WERI-Rb-1 (cell line): ENCODE measurements around the gene AGO3.

Source experiments
- DNase-seq: peaks from one replicate; pipeline ENCODE4 v3.0.0-alpha.2; 2020
- H3K27ac ChIP-seq: fragments of 250-450 bp; sonication (Bioruptor Pico); 2 replicates; pipeline ENCODE4 v1.5.1; 2020; ENCODE audit warnings: mild to moderate bottlenecking, moderate library complexity
- H3K27me3 ChIP-seq: fragments of 250-450 bp; sonication (Bioruptor Pico); 2 replicates; pipeline ENCODE4 v1.5.1; 2021; ENCODE audit warnings: mild to moderate bottlenecking, low read depth, moderate library complexity; ENCODE audit not compliant: insufficient read depth, severe bottlenecking
- H3K36me3 ChIP-seq: fragments of 250-450 bp; sonication (Bioruptor Pico); 2 replicates; pipeline ENCODE4 v1.5.1; 2020; ENCODE audit warnings: mild to moderate bottlenecking, moderate library complexity
- H3K4me3 ChIP-seq: 2 replicates; pipeline ENCODE4 v1.5.1; 2011; ENCODE audit warnings: low read depth, mild to moderate bottlenecking, control low read depth, low read length
- H3K9me3 ChIP-seq: fragments of 250-450 bp; sonication (Bioruptor Pico); 2 replicates; pipeline ENCODE4 v1.5.1; 2021; ENCODE audit warnings: mild to moderate bottlenecking, moderate library complexity; ENCODE audit not compliant: severe bottlenecking
- TF ChIP-seq, protein P1 (sequence below): IDR thresholded peaks from 2 replicates; pipeline ENCODE4 v1.5.1; 2011; ENCODE audit warnings: low read depth, mild to moderate bottlenecking, control low read depth, inconsistent platforms, low read length

The AGO3 gene

DNA sequence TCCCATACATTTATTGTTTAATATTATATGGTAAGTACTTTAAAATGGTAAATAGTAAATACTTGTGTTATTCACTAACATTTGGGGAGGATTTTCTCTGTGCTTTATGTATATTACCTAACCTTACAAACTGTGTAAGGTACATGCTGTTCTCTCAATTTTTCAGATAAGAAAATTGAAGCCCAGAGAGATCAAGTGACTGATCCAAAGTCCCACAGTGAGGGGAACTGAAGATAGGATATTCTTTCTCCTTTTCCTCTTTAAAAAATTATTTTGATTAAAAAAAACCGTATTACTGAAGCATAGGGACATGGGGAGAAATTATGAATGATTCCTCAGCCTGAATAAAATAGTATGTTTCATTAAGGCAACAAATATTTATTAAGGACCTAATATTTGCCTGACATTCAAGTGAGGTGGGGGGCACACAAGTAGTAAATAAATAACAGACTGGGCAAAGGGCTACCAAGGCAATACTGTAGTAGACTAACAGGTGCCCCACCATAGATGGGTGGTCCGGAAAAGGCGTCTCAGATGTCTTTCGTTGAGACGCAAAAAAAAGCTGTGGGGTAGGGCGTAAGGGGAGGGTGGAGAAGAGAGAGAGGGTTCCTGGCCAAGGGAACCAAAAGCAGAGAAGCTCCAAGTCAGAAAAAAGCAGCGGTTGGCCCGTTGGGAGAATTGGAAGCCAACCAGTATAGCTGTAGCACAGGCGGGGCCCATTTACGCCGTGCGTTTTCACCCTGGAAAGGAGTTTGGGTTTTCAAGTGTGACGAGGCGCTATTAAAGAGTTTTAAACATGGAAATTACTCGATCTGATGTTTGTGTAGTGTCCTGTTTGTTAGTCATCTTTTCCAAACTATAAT lies 944 bp upstream of the AGO3 start:
- Histone ChIP-seq H3K4me3 (peak overlapping the region; percentile 66), H3K27ac (peak overlapping the region; percentile 87), H3K36me3 (no peaks in the 10 kb centered on the region; the same call in 1 of the 2 replicates), H3K9me3 (no peaks in the 10 kb centered on the region), H3K27me3 (no peaks in the 10 kb centered on the region)
- TF ChIP-seq, protein P1, sequence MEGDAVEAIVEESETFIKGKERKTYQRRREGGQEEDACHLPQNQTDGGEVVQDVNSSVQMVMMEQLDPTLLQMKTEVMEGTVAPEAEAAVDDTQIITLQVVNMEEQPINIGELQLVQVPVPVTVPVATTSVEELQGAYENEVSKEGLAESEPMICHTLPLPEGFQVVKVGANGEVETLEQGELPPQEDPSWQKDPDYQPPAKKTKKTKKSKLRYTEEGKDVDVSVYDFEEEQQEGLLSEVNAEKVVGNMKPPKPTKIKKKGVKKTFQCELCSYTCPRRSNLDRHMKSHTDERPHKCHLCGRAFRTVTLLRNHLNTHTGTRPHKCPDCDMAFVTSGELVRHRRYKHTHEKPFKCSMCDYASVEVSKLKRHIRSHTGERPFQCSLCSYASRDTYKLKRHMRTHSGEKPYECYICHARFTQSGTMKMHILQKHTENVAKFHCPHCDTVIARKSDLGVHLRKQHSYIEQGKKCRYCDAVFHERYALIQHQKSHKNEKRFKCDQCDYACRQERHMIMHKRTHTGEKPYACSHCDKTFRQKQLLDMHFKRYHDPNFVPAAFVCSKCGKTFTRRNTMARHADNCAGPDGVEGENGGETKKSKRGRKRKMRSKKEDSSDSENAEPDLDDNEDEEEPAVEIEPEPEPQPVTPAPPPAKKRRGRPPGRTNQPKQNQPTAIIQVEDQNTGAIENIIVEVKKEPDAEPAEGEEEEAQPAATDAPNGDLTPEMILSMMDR, result no peak
- DNase-seq, result peak; percentile 18

DNA sequence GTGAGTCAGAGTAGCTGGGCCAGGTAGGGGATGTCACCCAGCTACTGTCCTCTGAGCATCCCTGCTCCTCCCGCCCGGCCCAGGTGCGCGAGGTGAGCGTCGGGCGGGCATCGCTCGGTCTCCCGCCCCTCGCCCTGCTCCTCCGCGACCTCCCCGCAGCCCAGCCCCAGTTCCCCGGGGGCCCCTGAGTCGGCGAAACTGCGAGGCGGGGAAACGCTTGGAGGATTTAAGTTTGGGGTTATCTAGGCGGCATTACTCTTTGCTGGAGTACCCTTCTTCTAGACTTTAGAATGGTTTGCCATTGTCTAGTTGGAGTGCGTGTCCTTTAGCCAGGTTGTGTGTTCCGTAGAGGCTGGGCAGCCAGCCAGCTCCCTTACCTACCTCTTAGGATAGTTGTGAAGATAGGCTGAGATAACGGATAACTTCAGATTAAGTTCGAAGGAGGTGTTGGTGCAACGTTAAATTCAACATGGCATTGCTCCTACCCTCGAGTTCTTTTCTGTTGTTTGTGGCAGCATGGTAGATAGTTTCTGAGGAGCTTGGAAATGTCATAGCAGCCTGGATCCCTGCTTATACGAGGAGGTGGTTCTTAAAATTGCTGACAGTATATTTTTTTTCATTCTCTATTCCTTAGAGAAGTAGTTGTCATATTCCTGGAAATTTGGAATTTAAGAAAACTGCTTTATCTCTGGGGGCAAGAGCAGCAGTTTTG lies 697 bp downstream of the AGO3 start:
- TF ChIP-seq, protein P1, result no peak
- H3K27ac ChIP-seq, result peak overlapping the region; percentile 87
- H3K36me3 ChIP-seq, result no peaks in the 10 kb centered on the region
- DNase-seq, result no peak
- H3K4me3 ChIP-seq, result peak overlapping the region; percentile 66
- no peaks in the 10 kb centered on the region for H3K27me3 ChIP-seq
- H3K9me3 ChIP-seq, result no peaks in the 10 kb centered on the region

DNA sequence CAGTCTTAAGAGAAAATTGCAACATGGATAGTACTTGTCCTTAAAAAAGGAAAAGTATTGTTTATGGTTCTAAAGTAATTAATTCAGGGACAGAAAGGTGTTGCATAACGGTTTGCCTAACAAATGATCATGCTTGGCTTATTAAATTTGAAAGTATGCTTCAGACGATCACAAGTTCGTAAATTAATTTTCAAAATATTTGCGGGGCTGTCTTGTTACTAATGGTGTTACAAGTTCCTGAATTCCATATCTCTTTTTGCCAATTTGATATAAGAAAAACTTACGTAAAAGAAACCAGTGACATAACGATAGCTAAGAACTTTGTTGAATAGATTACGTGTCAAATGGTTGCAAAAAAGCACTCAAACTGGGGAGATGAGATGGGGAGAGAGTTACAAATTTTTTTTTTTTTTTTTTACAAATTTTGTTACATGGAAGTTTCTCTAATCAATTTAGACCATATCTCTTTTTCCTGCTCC lies 1.3 kb downstream of the AGO3 start:
- TF ChIP-seq, protein P1, result no peak
- Histone ChIP-seq H3K27ac (no peak overlapping the region), H3K9me3 (no peaks in the 10 kb centered on the region), H3K4me3 (peak overlapping the region; percentile 66), H3K36me3 (no peaks in the 10 kb centered on the region), H3K27me3 (no peaks in the 10 kb centered on the region)
- no peak for DNase-seq

DNA sequence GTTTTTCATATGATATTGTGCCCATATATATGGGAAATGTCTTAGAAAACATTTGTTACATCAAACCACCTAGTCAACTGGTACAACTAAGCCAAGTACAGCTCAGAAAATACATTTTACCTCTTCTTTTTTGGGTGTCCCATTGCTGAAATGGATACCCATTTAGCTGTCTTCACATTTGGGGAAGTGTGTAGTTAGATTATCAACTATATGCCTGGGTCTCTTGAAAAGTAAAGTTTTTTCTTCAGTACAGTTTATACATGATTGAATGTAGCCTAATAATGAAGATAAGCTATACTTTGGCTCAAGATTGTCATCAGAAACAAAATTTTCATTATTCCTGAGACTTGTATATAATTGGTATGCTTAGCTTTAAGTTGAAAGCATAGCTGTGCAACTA lies 2.0 kb downstream of the AGO3 start:
- Histone ChIP-seq H3K36me3 (no peaks in the 10 kb centered on the region), H3K27ac (no peak overlapping the region), H3K27me3 (no peaks in the 10 kb centered on the region), H3K9me3 (no peaks in the 10 kb centered on the region), H3K4me3 (no peak overlapping the region)
- TF ChIP-seq, protein P1, result no peak
- no peak for DNase-seq

DNA sequence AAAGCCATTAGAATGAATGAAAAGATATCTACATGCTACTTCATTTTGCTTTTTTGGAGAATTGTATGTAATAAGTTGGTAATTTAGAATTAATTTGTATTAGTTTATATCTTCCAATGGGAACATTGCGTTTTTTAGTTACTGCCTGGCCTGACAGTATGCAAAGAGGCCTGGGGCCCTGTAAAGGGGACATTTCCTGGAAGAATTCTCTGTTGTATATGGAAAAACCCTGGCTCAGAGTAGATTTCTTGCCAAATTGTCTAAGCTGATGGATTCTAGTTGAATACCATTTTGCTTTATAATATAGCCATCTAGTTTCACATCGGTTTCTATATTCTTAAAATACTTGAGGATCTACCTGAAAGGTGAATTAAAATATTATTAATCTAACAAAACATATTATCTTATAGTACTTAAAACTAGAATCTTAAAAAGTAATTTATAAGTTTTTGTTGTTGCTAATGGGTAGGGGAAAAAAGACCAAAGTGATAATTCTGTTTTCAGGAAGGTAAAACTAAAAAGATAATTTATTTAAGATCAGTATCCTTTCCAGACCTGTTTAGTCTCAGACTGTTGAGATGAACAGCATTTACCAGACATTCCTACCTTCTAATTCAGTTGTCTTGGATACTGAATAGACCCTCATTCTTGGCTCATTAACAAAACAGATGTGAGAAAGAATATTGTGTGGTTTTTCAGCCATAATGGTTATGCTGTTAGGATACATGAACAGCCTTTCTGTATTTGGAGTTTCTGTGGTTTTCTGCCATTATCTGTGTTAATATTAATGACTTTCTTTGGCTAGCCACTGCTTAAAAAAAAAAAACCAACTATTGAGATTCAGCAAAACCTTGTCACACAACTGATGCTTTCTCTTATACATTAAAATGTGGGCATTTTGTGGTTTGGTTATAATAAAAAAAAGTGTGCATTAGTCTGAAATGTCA lies 4.8 kb downstream of the AGO3 start:
- Histone ChIP-seq H3K27me3 (no peaks in the 10 kb centered on the region), H3K4me3 (no peak overlapping the region), H3K9me3 (no peaks in the 10 kb centered on the region), H3K36me3 (peaks cover 5% of the 10 kb centered on the region; the same call in 1 of the 2 replicates), H3K27ac (no peak overlapping the region)
- TF ChIP-seq, protein P1, result no peak
- DNase-seq, result no peak
